WTC11 (cell line): ENCODE measurements around the gene OSBPL10. TPM values are rescaled to one million over a fixed set of nuclear protein-coding genes. Genes with fewer than 3 reads are reported as not detected.

Source experiments
- ATAC-seq: fragments of 200-7000 bp; cut with Tn5 transposase; 2 replicates; pipeline ENCODE4 v1.10.0; 2021; ENCODE audit warnings: mild to moderate bottlenecking, moderate library complexity
- CTCF ChIA-PET: fragments of 300-600 bp; sonication (Branson Sonifier 250); formaldehyde crosslinking; loops from one replicate; lab custom pipeline; 2021; ENCODE audit warnings: antibody characterized with exemption; lab: Charles Lee
- POLR2A ChIA-PET: fragments of 350-600 bp; sonication (Branson Sonifier 250); formaldehyde crosslinking; loops from one replicate; lab custom pipeline; 2021; ENCODE audit warnings: antibody characterized with exemption; lab: Charles Lee
- DNase-seq: peaks from one replicate; pipeline ENCODE4 v3.0.0; 2021; ENCODE audit warnings: low spot score
- H3K27ac Mint-ChIP-seq: 2 replicates; pipeline ENCODE4 v1.8.0; 2021; ENCODE audit warnings: mixed read lengths
- H3K27me3 Mint-ChIP-seq: 2 replicates; pipeline ENCODE4 v1.8.0; 2021; ENCODE audit warnings: low read depth, mild to moderate bottlenecking, moderate library complexity, mixed read lengths
- H3K36me3 Mint-ChIP-seq: 2 replicates; pipeline ENCODE4 v1.8.0; 2021; ENCODE audit warnings: mixed read lengths
- H3K4me1 Mint-ChIP-seq: 2 replicates; pipeline ENCODE4 v1.8.0; 2022; ENCODE audit warnings: mixed read lengths
- H3K4me3 Mint-ChIP-seq: 2 replicates; pipeline ENCODE4 v1.8.0; 2021; ENCODE audit warnings: mild to moderate bottlenecking, moderate library complexity, mixed read lengths
- H3K9me3 Mint-ChIP-seq: 2 replicates; pipeline ENCODE4 v1.8.0; 2021; ENCODE audit warnings: mixed read lengths
- AR ChIP-seq: fragments of 250-450 bp; sonication (Bioruptor Pico); IDR thresholded peaks from 2 replicates; pipeline ENCODE4 v1.9.0; 2021; ENCODE audit warnings: mild to moderate bottlenecking
- ATF1 ChIP-seq: sonication (generic); formaldehyde crosslinking; IDR thresholded peaks from 2 replicates; pipeline ENCODE4 v1.8.1; 2023; ENCODE audit warnings: mild to moderate bottlenecking, moderate library complexity, missing genetic modification reagents
- ELF4 ChIP-seq: sonication (generic); formaldehyde crosslinking; IDR thresholded peaks from 2 replicates; pipeline ENCODE4 v1.8.1; 2022; ENCODE audit warnings: low read depth, mild to moderate bottlenecking, moderate library complexity, missing genetic modification reagents
- ETV6 ChIP-seq: sonication (generic); formaldehyde crosslinking; IDR thresholded peaks from 2 replicates; pipeline ENCODE4 v1.8.1; 2022; ENCODE audit warnings: mild to moderate bottlenecking, missing genetic modification reagents
- FOXP4 ChIP-seq: sonication (generic); formaldehyde crosslinking; IDR thresholded peaks from 2 replicates; pipeline ENCODE4 v1.8.0; 2022; ENCODE audit warnings: mild to moderate bottlenecking, missing genetic modification reagents
- IRF2 ChIP-seq: sonication (generic); formaldehyde crosslinking; IDR thresholded peaks from 2 replicates; pipeline ENCODE4 v1.8.0; 2022; ENCODE audit warnings: low read depth, missing genetic modification reagents, borderline replicate concordance
- KAT7 ChIP-seq: sonication (generic); formaldehyde crosslinking; IDR thresholded peaks from 2 replicates; pipeline ENCODE4 v1.8.1; 2023; ENCODE audit warnings: missing genetic modification reagents, mild to moderate bottlenecking, borderline replicate concordance
- MLX ChIP-seq: sonication (generic); formaldehyde crosslinking; IDR thresholded peaks from 2 replicates; pipeline ENCODE4 v1.8.1; 2023; ENCODE audit warnings: mild to moderate bottlenecking, missing genetic modification reagents, moderate library complexity
- NFYB ChIP-seq: sonication (generic); formaldehyde crosslinking; conservative IDR thresholded peaks from 2 replicates; pipeline ENCODE4 v1.8.0; 2022; ENCODE audit warnings: low read depth, missing genetic modification reagents
- NR3C1 ChIP-seq: sonication (generic); formaldehyde crosslinking; conservative IDR thresholded peaks from 2 replicates; pipeline ENCODE4 v1.8.1; 2023; ENCODE audit warnings: low read depth, mild to moderate bottlenecking, missing genetic modification reagents
- PRDM15 ChIP-seq: sonication (generic); formaldehyde crosslinking; IDR thresholded peaks from 2 replicates; pipeline ENCODE4 v1.8.0; 2022; ENCODE audit warnings: missing genetic modification reagents
- PREB ChIP-seq: sonication (generic); formaldehyde crosslinking; IDR thresholded peaks from 2 replicates; pipeline ENCODE4 v1.8.1; 2022; ENCODE audit warnings: mild to moderate bottlenecking, missing genetic modification reagents, moderate library complexity, borderline replicate concordance
- SMAD4 ChIP-seq: sonication (generic); formaldehyde crosslinking; IDR thresholded peaks from 2 replicates; pipeline ENCODE4 v1.8.0; 2022; ENCODE audit warnings: mild to moderate bottlenecking, missing genetic modification reagents
- TEAD1 ChIP-seq: sonication (generic); formaldehyde crosslinking; IDR thresholded peaks from 2 replicates; pipeline ENCODE4 v1.8.0; 2022; ENCODE audit warnings: mild to moderate bottlenecking, missing genetic modification reagents
- TP53 ChIP-seq: sonication (generic); formaldehyde crosslinking; IDR thresholded peaks from 2 replicates; pipeline ENCODE4 v1.8.1; 2023; ENCODE audit warnings: mild to moderate bottlenecking, missing genetic modification reagents
- ZBTB43 ChIP-seq: sonication (generic); formaldehyde crosslinking; IDR thresholded peaks from 2 replicates; pipeline ENCODE4 v1.8.1; 2023; ENCODE audit warnings: mild to moderate bottlenecking, missing genetic modification reagents
- ZNF263 ChIP-seq: sonication (generic); formaldehyde crosslinking; IDR thresholded peaks from 2 replicates; pipeline ENCODE4 v1.8.1; 2022; ENCODE audit warnings: low read depth, mild to moderate bottlenecking, moderate library complexity, missing genetic modification reagents
- ZNF512 ChIP-seq: sonication (generic); formaldehyde crosslinking; IDR thresholded peaks from 2 replicates; pipeline ENCODE4 v1.8.1; 2022; ENCODE audit warnings: missing genetic modification reagents, borderline replicate concordance
- total RNA-seq: library from RNA; stranded (reverse); gene quantifications from 3 replicates; pipeline ENCODE4 v1.2.3, GENCODE V29; 2021

The OSBPL10 gene
- total RNA-seq, 1 experiment from 2014 or later = 84.1 TPM

- Mint-ChIP-seq H3K9me3 (0 out of 2 replicates have a peak, but pooled peaks cover 4% of the 10 kb centered on the region), H3K27ac (peak overlapping the region; percentile 76), H3K4me3 (no peak overlapping the region), H3K4me1 (peaks cover 86% of the 10 kb centered on the region)
- ATAC-seq = peak; percentile 6; the same call in 1 of the 2 replicates
- no peak for TF ChIP-seq TP53 (CRISPR knock-in tag)
- TF ChIP-seq ZNF263 = no peak
- no peak for TF ChIP-seq SMAD4 (CRISPR knock-in tag)
- no peak for TF ChIP-seq KAT7 (CRISPR knock-in tag)
- TF ChIP-seq NFYB (CRISPR knock-in tag) = no peak
- TF ChIP-seq ELF4 (CRISPR knock-in tag) = no peak
- TF ChIP-seq TEAD1 (CRISPR knock-in tag) = no peak
- TF ChIP-seq ZBTB43 (CRISPR knock-in tag) = no peak
- TF ChIP-seq PREB = no peak
- no peak for TF ChIP-seq ATF1 (CRISPR knock-in tag)
- TF ChIP-seq NR3C1 (CRISPR knock-in tag) = no peak
- TF ChIP-seq FOXP4 (CRISPR knock-in tag) = no peak
- no peak for TF ChIP-seq MLX (CRISPR knock-in tag)
- no peak for TF ChIP-seq IRF2 (CRISPR knock-in tag)
- no peak for TF ChIP-seq ETV6 (CRISPR knock-in tag)
- TF ChIP-seq AR (CRISPR knock-in tag) = no peak
- TF ChIP-seq ZNF512 (CRISPR knock-in tag) = no peak
- no peak for TF ChIP-seq PRDM15 (CRISPR knock-in tag)
- TF ChIP-seq, all 79 proteins: peak for 0
- ChIA-PET CTCF (interaction anchor here (0.7 kb wide), 1 partner anchor 68 kb away, joined by 3 read pairs; no protein-coding TSS in a partner anchor), POLR2A (no interaction called here)
- no peaks in the 10 kb centered on the region for H3K27me3 Mint-ChIP-seq
- H3K36me3 Mint-ChIP-seq = no peaks in the 10 kb centered on the region
- DNase-seq = no peak
Measured at GRCh38 chr3:31891876-31892455, 89.1 kb downstream of the OSBPL10 start.
